Body of pancreas (tissue), 4 donors: ENCODE data around the gene CPHXL2.

Source experiments
- POLR2A ChIP-seq, 3 donors: fragments of 450-650 bp; IDR thresholded peaks; one replicate each; pipeline ENCODE4 v1.6.1; 2016; ENCODE audit warnings: antibody characterized with exemption in 3 of 3, mild to moderate bottlenecking in 2 of 3
- TF ChIP-seq, protein P1 (sequence below), 7 experiments: fragments of 450-650 bp in 4 of 7; fragments of 200-600 bp in 3 of 7; sonication (generic) in 3 of 7; IDR thresholded peaks; one replicate each; pipeline ENCODE4 v1.5.1; 2016 to 2019; ENCODE audit warnings: antibody characterized with exemption in 7 of 7

GRCh38 chr16:75682308-75682707 lies 5.5 kb upstream of the CPHXL2 start:
- TF ChIP-seq, protein P1, sequence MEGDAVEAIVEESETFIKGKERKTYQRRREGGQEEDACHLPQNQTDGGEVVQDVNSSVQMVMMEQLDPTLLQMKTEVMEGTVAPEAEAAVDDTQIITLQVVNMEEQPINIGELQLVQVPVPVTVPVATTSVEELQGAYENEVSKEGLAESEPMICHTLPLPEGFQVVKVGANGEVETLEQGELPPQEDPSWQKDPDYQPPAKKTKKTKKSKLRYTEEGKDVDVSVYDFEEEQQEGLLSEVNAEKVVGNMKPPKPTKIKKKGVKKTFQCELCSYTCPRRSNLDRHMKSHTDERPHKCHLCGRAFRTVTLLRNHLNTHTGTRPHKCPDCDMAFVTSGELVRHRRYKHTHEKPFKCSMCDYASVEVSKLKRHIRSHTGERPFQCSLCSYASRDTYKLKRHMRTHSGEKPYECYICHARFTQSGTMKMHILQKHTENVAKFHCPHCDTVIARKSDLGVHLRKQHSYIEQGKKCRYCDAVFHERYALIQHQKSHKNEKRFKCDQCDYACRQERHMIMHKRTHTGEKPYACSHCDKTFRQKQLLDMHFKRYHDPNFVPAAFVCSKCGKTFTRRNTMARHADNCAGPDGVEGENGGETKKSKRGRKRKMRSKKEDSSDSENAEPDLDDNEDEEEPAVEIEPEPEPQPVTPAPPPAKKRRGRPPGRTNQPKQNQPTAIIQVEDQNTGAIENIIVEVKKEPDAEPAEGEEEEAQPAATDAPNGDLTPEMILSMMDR (IDR thresholded peaks at IDR 0.05), result no peak
- no peak for TF ChIP-seq POLR2A (IDR thresholded peaks at IDR 0.05)
